Heart left ventricle (tissue), 16 donors: ENCODE data around the gene XXYLT1. TPM values are rescaled to one million over a fixed set of nuclear protein-coding genes. Genes with fewer than 3 reads are reported as not detected.
A peak's percentile ranks its signal among the peaks of the same experiment; 100 is the strongest.

Experiments used
- ATAC-seq, 4 donors: fragments of 200-7000 bp; cut with Tn5 transposase; one replicate each; pipeline ENCODE4 v1.9.1; 2020 to 2022; ENCODE audit warnings: moderate library complexity in 4 of 4, mild to moderate bottlenecking in 3 of 4, moderate number of reproducible peaks in 1 of 4
- DNase-seq, 5 donors: peaks; one replicate each; pipeline ENCODE4 v3.0.0-alpha.2; 2020
- H3K27ac ChIP-seq, 12 donors: fragments of 200-600 bp; sonication (generic) in 4 of 12; one replicate each; pipeline versions ENCODE4 v1.5.0 to v1.8.0; 2016 to 2022; ENCODE audit warnings: mild to moderate bottlenecking in 2 of 12
- H3K27me3 ChIP-seq, 9 donors: fragments of 200-600 bp; sonication (generic) in 2 of 9; one replicate each; pipeline versions ENCODE4 v1.5.1 to v1.8.0; 2016 to 2022; ENCODE audit warnings: mild to moderate bottlenecking in 3 of 9
- H3K36me3 ChIP-seq, 9 donors: fragments of 200-600 bp; sonication (generic) in 2 of 9; one replicate each; pipeline versions ENCODE4 v1.5.0 to v1.8.0; 2018 to 2022; ENCODE audit warnings: mild to moderate bottlenecking in 2 of 9
- H3K4me1 ChIP-seq, 12 donors: fragments of 200-600 bp; sonication (generic) in 4 of 12; one replicate each; pipeline versions ENCODE4 v1.5.0 to v1.8.0; 2016 to 2022; ENCODE audit warnings: mild to moderate bottlenecking in 3 of 12
- H3K4me3 ChIP-seq, 12 donors: fragments of 200-600 bp; sonication (generic) in 4 of 12; one replicate each; pipeline versions ENCODE4 v1.5.0 to v1.8.0; 2017 to 2022; ENCODE audit warnings: mild to moderate bottlenecking in 9 of 12, moderate library complexity in 4 of 12
- H3K9me3 ChIP-seq, 12 donors: fragments of 200-600 bp; sonication (generic) in 4 of 12; one replicate each; pipeline versions ENCODE4 v1.5.0 to v1.8.0; 2016 to 2022; ENCODE audit warnings: mild to moderate bottlenecking in 1 of 12
- POLR2A ChIP-seq, 2 donors: fragments of 450-650 bp; IDR thresholded peaks; one replicate each; pipeline ENCODE4 v1.6.1; 2017; ENCODE audit warnings: antibody characterized with exemption in 2 of 2, mild to moderate bottlenecking in 2 of 2, moderate library complexity in 2 of 2
- WGBS, 4 donors: extraction: QIAGEN DNeasy Blood & Tissue Kit in 2 of 4; methylation state at CpG; one replicate each; pipeline versions ENCODE4 v1.1.5 to v1.1.7; 2013 to 2018; 5-methylcytosine and 5-hydroxymethylcytosine counted together
- intact Hi-C, 10 donors: fragments of 100-400 bp; cut with DNase I; formaldehyde crosslinking; loops; one replicate each; pipeline versions ENCODE4 v1.11.1 to v1.14.2; 2022
- polyA plus RNA-seq, 2 donors: library from polyadenylated mRNA; stranded (reverse); fragments of 200-250 nt; gene quantifications; one replicate each; pipeline ENCODE4 v1.2.3, GENCODE V29; 2013
- total RNA-seq, 9 donors: library from RNA; depleted of rRNA in 2 of 9; stranded (reverse); fragments of >200 nt in 2 of 9; fragmentation: NEBNext Ultra II Directional in 3 of 9; extraction: Animal tissue kit (Norgen Biotek cat#: 25700) in 3 of 9; gene quantifications; one replicate each; pipeline versions ENCODE4 v1.1.0 to v1.2.4, GENCODE V29; 2016 to 2023
- TF ChIP-seq, protein P1 (sequence below), 12 donors: fragments of 200-600 bp; sonication (generic) in 4 of 12; IDR thresholded peaks; one replicate each; pipeline versions ENCODE4 v1.5.0 to v1.8.0; 2018 to 2022; ENCODE audit warnings: antibody characterized with exemption in 12 of 12, mild to moderate bottlenecking in 5 of 12
- donor health status: ischemic (EF 13 %, LVEDD 7.1; RV severe dilation, severe dysfunction).
- donor health status: healthy with polysubstance abuse.
- donor health status: DM: no; HTN: yes; CAD: no.
- donor health status: DM: no; HTN: no; CAD: no.
- donor health status: ischemic (EF 25% LVEDD 6.9; RV normal size, moderate dysfunction).
- donor health status: ischemic (EF 25% LVEDD 5.7; RV mildly dilated, moderate dysfunction).
- donor health status: healthy.
- donor health status: DM: yes; HTN: yes; CAD: no.
- donor health status: ischemic (EF 35%, LVEDD 5.7; RV mildly dilated, moderate dysfunction).
- donor health status: nonischemic (EF 11% LVEDD 7.7; RV severe dilation, severe dysfunction).
- donor health status: DM: yes; HTN: yes; CAD: no.
- donor health status: PGD.
- donor health status: ischemic (EF 29% LVEDD 5.4; RV normal size, mild dysfunction).
- donor health status: nonischemic (EF 23%, LVEDD 6.1; RV moderate dilation, normal function).

Gene XXYLT1
- total and polyA plus RNA-seq, 11 donors: 1.9 to 8.6 (median 4.8) TPM

DNA sequence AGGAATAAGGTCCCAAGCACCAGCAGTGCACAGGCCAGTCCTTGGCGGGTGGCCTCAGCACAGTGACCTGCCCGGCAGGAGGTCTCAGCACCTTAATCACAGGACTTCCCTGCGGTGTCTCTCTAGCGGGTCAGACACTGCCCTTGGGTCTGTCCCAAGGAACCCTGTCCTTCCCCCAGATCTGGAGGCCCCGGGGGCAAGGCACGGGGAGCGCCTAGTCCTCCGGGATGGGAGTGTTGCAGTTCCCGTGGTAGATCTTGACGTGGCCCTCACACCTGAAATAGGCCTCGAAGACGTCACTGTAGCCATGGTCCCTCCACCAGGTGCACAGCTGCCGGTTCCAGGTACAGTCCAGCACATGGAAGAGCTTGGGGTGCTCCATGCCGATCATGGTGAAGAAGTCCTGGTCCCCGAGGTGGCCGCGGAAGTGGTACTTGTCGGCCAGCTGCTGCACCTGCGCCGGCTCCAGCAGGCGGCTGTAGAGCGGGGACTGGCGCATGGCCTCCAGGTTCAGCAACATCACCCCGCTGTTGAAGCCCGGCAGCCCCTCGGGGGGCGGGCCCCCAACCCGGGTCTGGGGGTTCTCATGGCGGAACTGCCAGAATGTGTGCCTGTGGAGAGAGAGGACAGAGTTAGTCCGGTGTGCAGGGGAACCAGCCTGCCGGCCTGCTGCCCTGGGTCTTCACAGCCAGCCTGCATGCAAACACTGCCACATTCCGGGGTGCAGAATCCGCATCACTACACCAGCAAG, 201.3 kb downstream of the XXYLT1 start:
- H3K4me1 ChIP-seq: peaks cover 0 to 17% (median 0%) of the 10 kb centered on the region in 12 donors
- TF ChIP-seq, protein P1, sequence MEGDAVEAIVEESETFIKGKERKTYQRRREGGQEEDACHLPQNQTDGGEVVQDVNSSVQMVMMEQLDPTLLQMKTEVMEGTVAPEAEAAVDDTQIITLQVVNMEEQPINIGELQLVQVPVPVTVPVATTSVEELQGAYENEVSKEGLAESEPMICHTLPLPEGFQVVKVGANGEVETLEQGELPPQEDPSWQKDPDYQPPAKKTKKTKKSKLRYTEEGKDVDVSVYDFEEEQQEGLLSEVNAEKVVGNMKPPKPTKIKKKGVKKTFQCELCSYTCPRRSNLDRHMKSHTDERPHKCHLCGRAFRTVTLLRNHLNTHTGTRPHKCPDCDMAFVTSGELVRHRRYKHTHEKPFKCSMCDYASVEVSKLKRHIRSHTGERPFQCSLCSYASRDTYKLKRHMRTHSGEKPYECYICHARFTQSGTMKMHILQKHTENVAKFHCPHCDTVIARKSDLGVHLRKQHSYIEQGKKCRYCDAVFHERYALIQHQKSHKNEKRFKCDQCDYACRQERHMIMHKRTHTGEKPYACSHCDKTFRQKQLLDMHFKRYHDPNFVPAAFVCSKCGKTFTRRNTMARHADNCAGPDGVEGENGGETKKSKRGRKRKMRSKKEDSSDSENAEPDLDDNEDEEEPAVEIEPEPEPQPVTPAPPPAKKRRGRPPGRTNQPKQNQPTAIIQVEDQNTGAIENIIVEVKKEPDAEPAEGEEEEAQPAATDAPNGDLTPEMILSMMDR (IDR thresholded peaks at IDR 0.05): no peak
- TF ChIP-seq POLR2A (IDR thresholded peaks at IDR 0.05): no peak
- DNase-seq: peak in 3 of 5 donors; percentile 4 to 19 (median 16)
- ATAC-seq: no peak
- no peaks in the 10 kb centered on the region for H3K9me3 ChIP-seq
- no peak overlapping the region for H3K4me3 ChIP-seq
- no peak overlapping the region for H3K27ac ChIP-seq
- 90 to 97% (median 96%) methylated on average over 27 to 33 of the region's 33 CpGs for WGBS, 4 donors
- H3K27me3 ChIP-seq: no peaks in the 10 kb centered on the region
- intact Hi-C loops: no loop called here
- H3K36me3 ChIP-seq: peaks cover 0 to 13% (median 0%) of the 10 kb centered on the region in 9 donors

DNA sequence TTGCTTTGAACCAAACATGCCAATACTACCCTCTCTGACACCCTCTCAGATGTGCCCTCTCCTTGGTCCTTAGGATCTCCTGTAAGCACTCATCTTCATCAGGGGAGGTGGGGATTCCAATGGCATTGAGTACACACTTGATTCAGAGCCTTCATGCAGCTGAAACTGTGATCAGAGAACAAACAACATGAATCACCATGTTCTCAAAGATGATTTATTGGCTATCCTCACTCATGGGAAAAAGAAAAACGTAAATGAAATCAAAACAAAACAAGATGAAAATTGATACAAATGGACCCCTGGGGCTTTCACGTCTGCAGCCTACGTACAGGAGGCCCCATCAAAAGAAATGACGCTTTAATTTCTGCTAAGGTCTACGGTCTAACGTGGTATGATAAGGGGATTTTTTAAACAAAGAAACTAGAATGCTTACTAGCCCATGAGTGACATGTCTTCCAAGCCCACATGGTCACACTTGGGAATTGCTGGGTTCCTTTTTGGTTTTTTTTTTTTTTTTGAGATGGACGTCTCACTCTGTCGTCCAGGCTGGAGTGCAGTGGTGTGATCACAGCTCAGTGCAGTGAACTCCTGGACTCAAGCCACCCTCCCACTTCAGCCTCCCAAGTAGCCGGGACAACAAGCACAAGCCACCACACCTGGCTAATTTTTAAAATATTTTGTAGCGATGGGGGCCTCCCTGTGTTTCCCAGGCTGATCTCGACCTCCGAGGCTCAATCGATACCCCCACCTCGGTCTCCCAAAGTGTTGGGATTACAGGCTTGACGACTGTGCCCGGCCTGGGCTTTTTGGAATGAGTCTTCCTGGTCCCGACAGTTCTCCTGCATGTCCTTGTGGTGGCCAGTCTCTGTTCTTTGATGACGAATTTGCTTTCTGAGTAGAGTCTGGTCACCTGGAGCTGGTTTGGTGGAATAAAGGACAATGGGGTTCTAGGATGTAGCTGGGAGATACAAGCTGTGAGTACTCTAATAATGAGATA, 202.6 kb downstream of the XXYLT1 start:
- TF ChIP-seq POLR2A (IDR thresholded peaks at IDR 0.05): no peak
- TF ChIP-seq, protein P1 (IDR thresholded peaks at IDR 0.05): no peak
- Histone ChIP-seq H3K27ac (peak overlapping the region in 1 of 12 donors; percentile 16), H3K9me3 (no peaks in the 10 kb centered on the region), H3K36me3 (peaks cover 0 to 13% (median 0%) of the 10 kb centered on the region in 9 donors), H3K4me1 (peaks cover 0 to 28% (median 7%) of the 10 kb centered on the region in 12 donors), H3K27me3 (no peaks in the 10 kb centered on the region), H3K4me3 (no peak overlapping the region)
- 88 to 92% (median 89%) methylated on average over 17 to 18 of the region's 18 CpGs for WGBS, 4 donors
- no peak for ATAC-seq
- intact Hi-C loops: no loop called here
- DNase-seq: peak in 1 of 5 donors; percentile 12

DNA sequence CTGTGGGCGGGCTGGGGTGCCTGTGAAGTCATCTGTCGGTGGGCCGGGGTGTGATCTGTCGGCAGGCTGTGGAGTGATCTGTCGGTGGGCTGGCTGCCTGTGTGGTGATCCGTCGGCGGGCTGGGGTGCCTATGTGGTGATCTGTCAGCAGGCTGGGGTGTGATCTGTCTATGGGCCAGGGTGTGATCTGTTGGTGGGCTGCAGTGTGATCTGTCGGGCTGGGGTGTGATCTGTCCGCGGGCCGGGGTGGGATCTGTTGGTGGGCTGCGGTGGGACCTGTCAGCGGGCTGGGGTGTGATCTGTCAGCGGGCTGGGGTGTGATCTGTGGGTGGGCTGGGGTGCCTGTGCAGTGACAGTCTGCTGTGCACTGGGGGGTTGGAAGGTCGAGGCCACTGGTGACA, 204.5 kb downstream of the XXYLT1 start:
- whole genome bisulfite sequencing, 4 donors: 74 to 79% (median 76%) methylated on average over 10 to 16 of the region's 16 CpGs
- ATAC-seq (no peak), DNase-seq (peak in 1 of 5 donors; percentile 18)
- H3K36me3 ChIP-seq: peaks cover 0 to 13% (median 0%) of the 10 kb centered on the region in 9 donors
- no peak overlapping the region for H3K4me3 ChIP-seq
- no peaks in the 10 kb centered on the region for H3K9me3 ChIP-seq
- no peak for TF ChIP-seq POLR2A (IDR thresholded peaks at IDR 0.05)
- TF ChIP-seq, protein P1 (IDR thresholded peaks at IDR 0.05): no peak
- H3K4me1 ChIP-seq: peaks cover 0 to 22% (median 7%) of the 10 kb centered on the region in 12 donors
- H3K27me3 ChIP-seq: no peaks in the 10 kb centered on the region
- intact Hi-C loops: no loop called here
- H3K27ac ChIP-seq: peak overlapping the region in 1 of 12 donors; percentile 50

DNA sequence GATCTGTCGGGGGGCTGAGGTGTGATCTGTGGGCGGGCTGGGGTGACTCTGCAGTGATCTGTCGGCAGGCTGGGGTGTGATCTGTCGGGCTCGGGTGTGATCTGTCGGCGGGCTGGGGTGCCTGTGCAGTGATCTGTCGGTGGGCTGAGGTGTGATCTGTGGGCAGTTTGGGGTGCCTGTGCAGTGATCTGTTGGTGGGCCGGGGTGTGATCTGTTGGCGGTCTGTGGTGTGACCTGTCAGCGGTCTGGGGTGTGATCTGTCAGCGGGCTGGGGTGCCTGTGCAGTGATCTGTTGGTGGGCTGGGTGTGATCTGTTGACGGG, 205.1 kb downstream of the XXYLT1 start:
- intact Hi-C loops: no loop called here
- Histone ChIP-seq H3K4me1 (peaks cover 0 to 23% (median 9%) of the 10 kb centered on the region in 12 donors), H3K4me3 (no peak overlapping the region), H3K36me3 (peaks cover 0 to 13% (median 0%) of the 10 kb centered on the region in 9 donors), H3K9me3 (no peaks in the 10 kb centered on the region), H3K27me3 (no peaks in the 10 kb centered on the region), H3K27ac (no peak overlapping the region)
- ATAC-seq (no peak), DNase-seq (peak in 1 of 5 donors; percentile 21)
- TF ChIP-seq, protein P1 (IDR thresholded peaks at IDR 0.05): no peak
- no peak for TF ChIP-seq POLR2A (IDR thresholded peaks at IDR 0.05)
- 93 to 97% (median 94%) methylated on average over 5 to 13 of the region's 13 CpGs for WGBS, 4 donors
